HepG2 (cell line): ENCODE data around the gene IL31. TPM values are rescaled to one million over a fixed set of nuclear protein-coding genes. Genes with fewer than 3 reads are reported as not detected.

Experiments
- AGO2 ChIP-seq: fragments of 200-400 bp; formaldehyde crosslinking; optimal IDR thresholded peaks from 2 replicates; pipeline ENCODE3; 2017; ENCODE audit warnings: mild to moderate bottlenecking, low read depth, low read length, moderate library complexity
- MZF1 ChIP-seq: sonication (generic); formaldehyde crosslinking; IDR thresholded peaks from 2 replicates; pipeline ENCODE4 v1.8.1; 2023; ENCODE audit warnings: mild to moderate bottlenecking, missing genetic modification reagents, borderline replicate concordance
- NAIF1 ChIP-seq: sonication (generic); formaldehyde crosslinking; IDR thresholded peaks from 2 replicates; pipeline ENCODE4 v1.5.0; 2020; ENCODE audit warnings: mild to moderate bottlenecking, missing genetic modification reagents, borderline replicate concordance
- NR2F1 ChIP-seq, 2 experiments: fragments of 450-650 bp in 1 of 2; formaldehyde crosslinking in 1 of 2; IDR thresholded peaks; 2 replicates each; pipeline versions ENCODE4 v1.5.0 to v1.6.1; 2016 to 2020; ENCODE audit warnings: mild to moderate bottlenecking in 1 of 2, missing compliant biosample characterization in 1 of 2, missing genetic modification reagents in 1 of 2, moderate library complexity in 1 of 2
- NRL ChIP-seq: sonication (generic); formaldehyde crosslinking; IDR thresholded peaks from 2 replicates; pipeline ENCODE4 v1.5.0; 2020; ENCODE audit warnings: missing genetic modification reagents, mild to moderate bottlenecking, moderate library complexity, borderline replicate concordance
- RAD21 ChIP-seq: fragments of 450-650 bp; formaldehyde crosslinking; IDR thresholded peaks from 2 replicates; pipeline ENCODE4 v1.5.0; 2020; ENCODE audit warnings: mild to moderate bottlenecking
- RXRA ChIP-seq: sonication (generic); formaldehyde crosslinking; IDR thresholded peaks from 2 replicates; pipeline ENCODE4 v1.5.1; 2020; ENCODE audit warnings: missing genetic modification reagents
- ZFP36 ChIP-seq: fragments of 150-350 bp; IDR thresholded peaks from 2 replicates; pipeline ENCODE4 v1.6.1; 2018; ENCODE audit warnings: borderline replicate concordance, low read length, low read depth; ENCODE audit not compliant: partially characterized antibody
- ZNF274 ChIP-seq: sonication (generic); formaldehyde crosslinking; IDR thresholded peaks from 2 replicates; pipeline ENCODE4 v1.5.1; 2020; ENCODE audit warnings: mild to moderate bottlenecking, missing genetic modification reagents
- ZNF543 ChIP-seq: sonication (generic); formaldehyde crosslinking; IDR thresholded peaks from 2 replicates; pipeline ENCODE4 v1.4.0; 2020; ENCODE audit warnings: mild to moderate bottlenecking, missing genetic modification reagents
- ZNF616 ChIP-seq: sonication (generic); formaldehyde crosslinking; IDR thresholded peaks from 2 replicates; pipeline ENCODE4 v1.5.0; 2020; ENCODE audit warnings: low read depth, mild to moderate bottlenecking, missing genetic modification reagents
- polyA plus RNA-seq, 8 experiments: library from polyadenylated mRNA; depleted of rRNA in 3 of 8; stranded (reverse) in 7 of 8; unstranded in 1 of 8; fragments of >200 nt; fragmentation: Illumina TruSeq in 4 of 8; extraction: Trizol in 4 of 8; gene quantifications; 2 replicates each; pipeline versions ENCODE4 v1.2.1 to v1.2.3, GENCODE V29; 2011 to 2016; ENCODE audit warnings: low read depth in 4 of 8, missing spikeins in 1 of 8, mixed read lengths in 1 of 8; ENCODE audit not compliant: insufficient read depth in 1 of 8
- total RNA-seq, 5 experiments: library from RNA; depleted of rRNA; stranded (reverse); fragments of >200 nt; fragmentation: Illumina TruSeq; extraction: Trizol; gene quantifications; 2 replicates each; pipeline ENCODE4 v1.2.3, GENCODE V29; 2016; ENCODE audit warnings: low read depth in 1 of 5
- TF ChIP-seq, protein P1 (sequence below): sonication (generic); formaldehyde crosslinking; IDR thresholded peaks from 2 replicates; pipeline ENCODE4 v1.4.0; 2020; ENCODE audit warnings: mild to moderate bottlenecking, missing genetic modification reagents
- TF ChIP-seq, protein P2 (sequence below): IDR thresholded peaks from 2 replicates; pipeline ENCODE4 v1.6.1; 2016
- TF ChIP-seq, protein P3 (sequence below): sonication (generic); formaldehyde crosslinking; IDR thresholded peaks from 2 replicates; pipeline ENCODE4 v1.8.1; 2023; ENCODE audit warnings: mild to moderate bottlenecking, missing genetic modification reagents
- TF ChIP-seq, protein P4 (sequence below): sonication (generic); formaldehyde crosslinking; IDR thresholded peaks from 2 replicates; pipeline ENCODE4 v1.4.0; 2020; ENCODE audit warnings: mild to moderate bottlenecking, missing genetic modification reagents
- TF ChIP-seq, protein P5 (sequence below): sonication (generic); formaldehyde crosslinking; IDR thresholded peaks from 2 replicates; pipeline ENCODE4 v1.5.1; 2020; ENCODE audit warnings: mild to moderate bottlenecking, missing genetic modification reagents, moderate library complexity

The IL31 gene
- total and polyA plus RNA-seq, 2 of the 13 experiments (the other 11 are each of a cell fraction or from before 2014, with no cell fraction given), result not detected

DNA sequence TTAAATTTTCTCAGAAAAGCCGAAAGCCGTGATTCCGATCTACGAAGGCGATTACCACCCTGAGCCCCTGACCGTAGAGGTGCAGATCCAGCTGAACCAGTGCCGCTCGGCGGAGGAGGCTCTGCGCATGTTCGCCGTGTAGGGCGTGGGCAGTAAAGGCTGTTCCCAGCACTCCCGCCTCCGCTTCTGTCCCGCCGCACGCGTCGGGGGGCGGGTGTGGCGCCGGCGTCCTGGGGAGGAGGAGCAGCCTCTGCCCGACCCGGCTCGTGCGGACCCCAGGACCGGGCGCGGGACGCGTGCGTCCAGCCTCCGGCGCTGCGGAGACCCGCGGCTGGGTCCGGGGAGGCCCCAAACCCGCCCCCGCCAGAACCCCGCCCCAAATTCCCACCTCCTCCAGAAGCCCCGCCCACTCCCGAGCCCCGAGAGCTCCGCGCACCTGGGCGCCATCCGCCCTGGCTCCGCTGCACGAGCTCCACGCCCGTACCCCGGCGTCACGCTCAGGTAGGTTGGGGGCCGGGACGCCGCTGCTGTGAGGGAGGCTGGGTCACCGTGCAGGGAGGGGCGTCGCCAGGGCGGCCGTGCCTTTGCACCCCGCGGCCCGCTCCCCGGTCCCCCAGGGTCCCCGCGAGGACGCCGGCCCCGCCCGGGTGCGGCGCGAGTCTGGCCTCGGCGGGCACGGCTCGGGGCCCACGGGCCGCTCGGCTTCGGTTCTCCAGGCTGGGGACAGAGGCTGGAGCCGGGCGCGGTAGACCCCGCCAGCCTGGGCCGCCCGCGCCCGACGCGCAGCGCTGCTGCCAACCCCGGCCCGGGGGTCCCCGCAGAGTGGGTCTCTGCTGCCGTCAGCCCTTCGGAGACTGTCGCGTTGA is 29.5 kb upstream of the IL31 start, which contains the start of gene B3GNT4 (continued):
- TF ChIP-seq AGO2 (no peak), NR2F1 (CRISPR knock-in tag; IDR thresholded peaks at IDR 0.05) (no peak), ZFP36 (no peak), ZNF543 (CRISPR knock-in tag) (no peak), MZF1 (no peak), RAD21 (CRISPR knock-in tag) (no peak), ZNF616 (CRISPR knock-in tag) (0 out of 2 replicates have a peak, but pooled peaks have one; percentile 47), ZNF274 (CRISPR knock-in tag) (0 out of 2 replicates have a peak, but pooled peaks have one; percentile 26), RXRA (CRISPR knock-in tag) (0 out of 2 replicates have a peak, but pooled peaks have one; percentile 23), NRL (no peak), NAIF1 (no peak)
- TF ChIP-seq, protein P1, sequence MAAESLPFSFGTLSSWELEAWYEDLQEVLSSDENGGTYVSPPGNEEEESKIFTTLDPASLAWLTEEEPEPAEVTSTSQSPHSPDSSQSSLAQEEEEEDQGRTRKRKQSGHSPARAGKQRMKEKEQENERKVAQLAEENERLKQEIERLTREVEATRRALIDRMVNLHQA, result no peak
- TF ChIP-seq, protein P2, sequence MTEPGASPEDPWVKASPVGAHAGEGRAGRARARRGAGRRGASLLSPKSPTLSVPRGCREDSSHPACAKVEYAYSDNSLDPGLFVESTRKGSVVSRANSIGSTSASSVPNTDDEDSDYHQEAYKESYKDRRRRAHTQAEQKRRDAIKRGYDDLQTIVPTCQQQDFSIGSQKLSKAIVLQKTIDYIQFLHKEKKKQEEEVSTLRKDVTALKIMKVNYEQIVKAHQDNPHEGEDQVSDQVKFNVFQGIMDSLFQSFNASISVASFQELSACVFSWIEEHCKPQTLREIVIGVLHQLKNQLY (CRISPR knock-in tag), result no peak
- TF ChIP-seq, protein P3, sequence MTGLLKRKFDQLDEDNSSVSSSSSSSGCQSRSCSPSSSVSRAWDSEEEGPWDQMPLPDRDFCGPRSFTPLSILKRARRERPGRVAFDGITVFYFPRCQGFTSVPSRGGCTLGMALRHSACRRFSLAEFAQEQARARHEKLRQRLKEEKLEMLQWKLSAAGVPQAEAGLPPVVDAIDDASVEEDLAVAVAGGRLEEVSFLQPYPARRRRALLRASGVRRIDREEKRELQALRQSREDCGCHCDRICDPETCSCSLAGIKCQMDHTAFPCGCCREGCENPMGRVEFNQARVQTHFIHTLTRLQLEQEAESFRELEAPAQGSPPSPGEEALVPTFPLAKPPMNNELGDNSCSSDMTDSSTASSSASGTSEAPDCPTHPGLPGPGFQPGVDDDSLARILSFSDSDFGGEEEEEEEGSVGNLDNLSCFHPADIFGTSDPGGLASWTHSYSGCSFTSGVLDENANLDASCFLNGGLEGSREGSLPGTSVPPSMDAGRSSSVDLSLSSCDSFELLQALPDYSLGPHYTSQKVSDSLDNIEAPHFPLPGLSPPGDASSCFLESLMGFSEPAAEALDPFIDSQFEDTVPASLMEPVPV (CRISPR knock-in tag), result no peak
- TF ChIP-seq, protein P4, sequence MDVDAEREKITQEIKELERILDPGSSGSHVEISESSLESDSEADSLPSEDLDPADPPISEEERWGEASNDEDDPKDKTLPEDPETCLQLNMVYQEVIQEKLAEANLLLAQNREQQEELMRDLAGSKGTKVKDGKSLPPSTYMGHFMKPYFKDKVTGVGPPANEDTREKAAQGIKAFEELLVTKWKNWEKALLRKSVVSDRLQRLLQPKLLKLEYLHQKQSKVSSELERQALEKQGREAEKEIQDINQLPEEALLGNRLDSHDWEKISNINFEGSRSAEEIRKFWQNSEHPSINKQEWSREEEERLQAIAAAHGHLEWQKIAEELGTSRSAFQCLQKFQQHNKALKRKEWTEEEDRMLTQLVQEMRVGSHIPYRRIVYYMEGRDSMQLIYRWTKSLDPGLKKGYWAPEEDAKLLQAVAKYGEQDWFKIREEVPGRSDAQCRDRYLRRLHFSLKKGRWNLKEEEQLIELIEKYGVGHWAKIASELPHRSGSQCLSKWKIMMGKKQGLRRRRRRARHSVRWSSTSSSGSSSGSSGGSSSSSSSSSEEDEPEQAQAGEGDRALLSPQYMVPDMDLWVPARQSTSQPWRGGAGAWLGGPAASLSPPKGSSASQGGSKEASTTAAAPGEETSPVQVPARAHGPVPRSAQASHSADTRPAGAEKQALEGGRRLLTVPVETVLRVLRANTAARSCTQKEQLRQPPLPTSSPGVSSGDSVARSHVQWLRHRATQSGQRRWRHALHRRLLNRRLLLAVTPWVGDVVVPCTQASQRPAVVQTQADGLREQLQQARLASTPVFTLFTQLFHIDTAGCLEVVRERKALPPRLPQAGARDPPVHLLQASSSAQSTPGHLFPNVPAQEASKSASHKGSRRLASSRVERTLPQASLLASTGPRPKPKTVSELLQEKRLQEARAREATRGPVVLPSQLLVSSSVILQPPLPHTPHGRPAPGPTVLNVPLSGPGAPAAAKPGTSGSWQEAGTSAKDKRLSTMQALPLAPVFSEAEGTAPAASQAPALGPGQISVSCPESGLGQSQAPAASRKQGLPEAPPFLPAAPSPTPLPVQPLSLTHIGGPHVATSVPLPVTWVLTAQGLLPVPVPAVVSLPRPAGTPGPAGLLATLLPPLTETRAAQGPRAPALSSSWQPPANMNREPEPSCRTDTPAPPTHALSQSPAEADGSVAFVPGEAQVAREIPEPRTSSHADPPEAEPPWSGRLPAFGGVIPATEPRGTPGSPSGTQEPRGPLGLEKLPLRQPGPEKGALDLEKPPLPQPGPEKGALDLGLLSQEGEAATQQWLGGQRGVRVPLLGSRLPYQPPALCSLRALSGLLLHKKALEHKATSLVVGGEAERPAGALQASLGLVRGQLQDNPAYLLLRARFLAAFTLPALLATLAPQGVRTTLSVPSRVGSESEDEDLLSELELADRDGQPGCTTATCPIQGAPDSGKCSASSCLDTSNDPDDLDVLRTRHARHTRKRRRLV (CRISPR knock-in tag), result no peak
- TF ChIP-seq, protein P5, sequence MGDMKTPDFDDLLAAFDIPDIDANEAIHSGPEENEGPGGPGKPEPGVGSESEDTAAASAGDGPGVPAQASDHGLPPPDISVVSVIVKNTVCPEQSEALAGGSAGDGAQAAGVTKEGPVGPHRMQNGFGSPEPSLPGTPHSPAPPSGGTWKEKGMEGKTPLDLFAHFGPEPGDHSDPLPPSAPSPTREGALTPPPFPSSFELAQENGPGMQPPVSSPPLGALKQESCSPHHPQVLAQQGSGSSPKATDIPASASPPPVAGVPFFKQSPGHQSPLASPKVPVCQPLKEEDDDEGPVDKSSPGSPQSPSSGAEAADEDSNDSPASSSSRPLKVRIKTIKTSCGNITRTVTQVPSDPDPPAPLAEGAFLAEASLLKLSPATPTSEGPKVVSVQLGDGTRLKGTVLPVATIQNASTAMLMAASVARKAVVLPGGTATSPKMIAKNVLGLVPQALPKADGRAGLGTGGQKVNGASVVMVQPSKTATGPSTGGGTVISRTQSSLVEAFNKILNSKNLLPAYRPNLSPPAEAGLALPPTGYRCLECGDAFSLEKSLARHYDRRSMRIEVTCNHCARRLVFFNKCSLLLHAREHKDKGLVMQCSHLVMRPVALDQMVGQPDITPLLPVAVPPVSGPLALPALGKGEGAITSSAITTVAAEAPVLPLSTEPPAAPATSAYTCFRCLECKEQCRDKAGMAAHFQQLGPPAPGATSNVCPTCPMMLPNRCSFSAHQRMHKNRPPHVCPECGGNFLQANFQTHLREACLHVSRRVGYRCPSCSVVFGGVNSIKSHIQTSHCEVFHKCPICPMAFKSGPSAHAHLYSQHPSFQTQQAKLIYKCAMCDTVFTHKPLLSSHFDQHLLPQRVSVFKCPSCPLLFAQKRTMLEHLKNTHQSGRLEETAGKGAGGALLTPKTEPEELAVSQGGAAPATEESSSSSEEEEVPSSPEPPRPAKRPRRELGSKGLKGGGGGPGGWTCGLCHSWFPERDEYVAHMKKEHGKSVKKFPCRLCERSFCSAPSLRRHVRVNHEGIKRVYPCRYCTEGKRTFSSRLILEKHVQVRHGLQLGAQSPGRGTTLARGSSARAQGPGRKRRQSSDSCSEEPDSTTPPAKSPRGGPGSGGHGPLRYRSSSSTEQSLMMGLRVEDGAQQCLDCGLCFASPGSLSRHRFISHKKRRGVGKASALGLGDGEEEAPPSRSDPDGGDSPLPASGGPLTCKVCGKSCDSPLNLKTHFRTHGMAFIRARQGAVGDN, result peak; percentile 81
